Fibroblast of skin of abdomen (primary cell): ENCODE data around the gene ARHGAP30. TPM values are rescaled to one million over a fixed set of nuclear protein-coding genes. Genes with fewer than 3 reads are reported as not detected.
"Not testable (repeated sequence)": the region's sequence is repeated elsewhere in the genome, so short reads cannot be mapped to it uniquely, and the experiment has no call there.

Experiments used
- DNase-seq: peaks from one replicate; pipeline ENCODE4 v3.0.0-alpha.2; 2013
- polyA plus RNA-seq, 2 experiments: library from polyadenylated mRNA; unstranded; fragments of 120-200 nt; gene quantifications; one replicate each; pipeline ENCODE4 v1.2.1, GENCODE V29; 2013; ENCODE audit not compliant: insufficient read length in 2 of 2

ARHGAP30 gene, protein sequence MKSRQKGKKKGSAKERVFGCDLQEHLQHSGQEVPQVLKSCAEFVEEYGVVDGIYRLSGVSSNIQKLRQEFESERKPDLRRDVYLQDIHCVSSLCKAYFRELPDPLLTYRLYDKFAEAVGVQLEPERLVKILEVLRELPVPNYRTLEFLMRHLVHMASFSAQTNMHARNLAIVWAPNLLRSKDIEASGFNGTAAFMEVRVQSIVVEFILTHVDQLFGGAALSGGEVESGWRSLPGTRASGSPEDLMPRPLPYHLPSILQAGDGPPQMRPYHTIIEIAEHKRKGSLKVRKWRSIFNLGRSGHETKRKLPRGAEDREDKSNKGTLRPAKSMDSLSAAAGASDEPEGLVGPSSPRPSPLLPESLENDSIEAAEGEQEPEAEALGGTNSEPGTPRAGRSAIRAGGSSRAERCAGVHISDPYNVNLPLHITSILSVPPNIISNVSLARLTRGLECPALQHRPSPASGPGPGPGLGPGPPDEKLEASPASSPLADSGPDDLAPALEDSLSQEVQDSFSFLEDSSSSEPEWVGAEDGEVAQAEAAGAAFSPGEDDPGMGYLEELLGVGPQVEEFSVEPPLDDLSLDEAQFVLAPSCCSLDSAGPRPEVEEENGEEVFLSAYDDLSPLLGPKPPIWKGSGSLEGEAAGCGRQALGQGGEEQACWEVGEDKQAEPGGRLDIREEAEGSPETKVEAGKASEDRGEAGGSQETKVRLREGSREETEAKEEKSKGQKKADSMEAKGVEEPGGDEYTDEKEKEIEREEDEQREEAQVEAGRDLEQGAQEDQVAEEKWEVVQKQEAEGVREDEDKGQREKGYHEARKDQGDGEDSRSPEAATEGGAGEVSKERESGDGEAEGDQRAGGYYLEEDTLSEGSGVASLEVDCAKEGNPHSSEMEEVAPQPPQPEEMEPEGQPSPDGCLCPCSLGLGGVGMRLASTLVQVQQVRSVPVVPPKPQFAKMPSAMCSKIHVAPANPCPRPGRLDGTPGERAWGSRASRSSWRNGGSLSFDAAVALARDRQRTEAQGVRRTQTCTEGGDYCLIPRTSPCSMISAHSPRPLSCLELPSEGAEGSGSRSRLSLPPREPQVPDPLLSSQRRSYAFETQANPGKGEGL
- polyA plus RNA-seq (2013, experiment 1 of 2; ENCODE audit: insufficient read length): 0.19 TPM
- polyA plus RNA-seq (2013, experiment 2 of 2; ENCODE audit: insufficient read length): 0.21 TPM

DNA sequence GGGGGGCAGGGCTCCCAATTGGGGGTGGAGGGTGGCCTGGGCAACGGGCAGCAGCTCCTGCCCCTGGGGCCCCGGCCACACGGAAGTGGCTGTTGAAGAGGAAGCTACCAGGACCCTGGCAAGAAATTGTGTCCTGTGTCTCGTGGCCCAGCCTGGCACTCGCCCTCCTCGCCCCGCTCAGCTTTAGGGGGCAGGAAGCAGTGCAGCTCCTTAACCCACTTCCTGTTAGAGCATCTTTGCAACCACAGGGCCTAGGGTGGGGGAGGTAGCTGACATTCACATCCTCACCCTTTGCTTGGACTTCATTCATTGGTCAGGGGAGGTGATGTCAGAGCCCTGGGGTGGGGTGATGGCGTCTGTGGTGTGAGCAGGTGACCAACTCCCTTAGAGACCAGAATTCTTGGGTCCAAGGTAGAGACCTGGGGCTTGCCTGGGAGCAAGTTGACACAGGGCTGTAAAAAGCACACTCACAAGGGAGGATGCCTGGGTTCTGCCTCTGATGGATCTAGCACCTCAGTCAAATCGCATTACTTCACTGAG is at the start of gene ARHGAP30:
TSS of gene ARHGAP30 (minus strand) at position 161 of the 540 bp plus-strand sequence. CDS start 267 bp downstream, outside the sequence.
- no peak for DNase-seq

DNA sequence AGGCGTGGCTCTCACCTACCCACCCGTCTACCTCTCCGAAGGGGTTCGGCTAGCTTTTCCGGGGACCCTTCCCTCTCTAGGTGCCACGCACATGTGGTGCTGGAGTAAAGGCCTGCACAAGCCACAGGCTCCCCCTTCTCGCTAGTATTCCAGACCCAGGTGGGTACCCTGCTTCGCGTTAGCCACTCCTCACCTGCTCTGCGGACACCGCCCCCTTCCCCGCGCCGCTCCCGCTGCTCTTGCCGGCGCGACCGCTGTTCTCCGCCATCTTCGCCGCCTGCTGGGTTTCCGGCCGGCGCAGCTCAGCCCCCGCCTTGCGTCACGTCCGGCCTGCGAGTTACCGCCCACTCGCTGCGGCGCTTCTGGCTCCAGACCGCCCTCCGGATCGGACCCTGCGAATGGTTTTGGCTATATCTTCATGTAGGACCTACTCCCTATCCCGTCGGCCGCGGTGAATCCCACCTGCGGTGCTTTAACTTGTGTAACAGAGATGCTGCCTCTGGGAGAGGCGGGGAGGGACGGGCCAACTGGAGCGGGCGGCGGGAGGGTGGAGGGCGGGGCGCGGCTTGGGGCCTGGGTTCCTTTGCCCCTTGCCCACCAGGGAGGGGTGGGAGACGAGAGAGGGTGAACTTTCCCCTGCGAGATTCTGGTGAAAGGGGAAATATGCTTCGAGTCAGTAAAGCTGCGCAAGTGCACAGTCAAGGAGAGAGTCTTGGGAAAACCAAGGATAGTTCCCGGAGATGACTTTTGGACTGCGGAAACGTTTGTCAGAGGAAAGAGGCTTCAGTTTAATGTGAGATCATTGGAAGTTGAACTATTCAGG is 48.3 kb upstream of the ARHGAP30 start, which contains the start of the genes NIT1 and PFDN2:
TSS of gene NIT1 (plus strand) at position 347 of the 823 bp plus-strand sequence. CDS start at position 419, 72 bp downstream.
TSS of gene PFDN2 (minus strand) at position 279 of the 823 bp plus-strand sequence. CDS start at position 268, 11 bp downstream.
- peak; percentile 80 for DNase-seq

DNA sequence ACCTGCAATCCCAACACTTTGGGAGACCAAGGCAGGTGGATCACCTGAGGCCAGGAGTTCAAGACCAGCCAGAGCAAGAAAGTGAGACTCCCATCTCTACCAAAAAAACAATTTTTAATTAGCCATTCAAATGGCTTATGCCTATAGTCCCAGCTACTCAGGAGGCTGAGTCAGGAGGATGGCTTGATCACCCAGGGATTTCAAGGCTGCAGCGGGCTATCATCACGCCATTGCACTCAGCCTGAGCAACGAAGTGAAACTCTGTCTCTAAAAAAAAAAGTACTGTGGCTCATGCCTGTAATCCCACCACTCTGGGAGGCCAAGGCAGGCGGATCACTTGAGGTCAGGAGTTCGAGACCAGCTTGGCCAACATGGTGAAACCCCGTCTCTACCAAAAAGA is 46.3 kb upstream of the ARHGAP30 start:
- DNase-seq: not testable (repeated sequence)

DNA sequence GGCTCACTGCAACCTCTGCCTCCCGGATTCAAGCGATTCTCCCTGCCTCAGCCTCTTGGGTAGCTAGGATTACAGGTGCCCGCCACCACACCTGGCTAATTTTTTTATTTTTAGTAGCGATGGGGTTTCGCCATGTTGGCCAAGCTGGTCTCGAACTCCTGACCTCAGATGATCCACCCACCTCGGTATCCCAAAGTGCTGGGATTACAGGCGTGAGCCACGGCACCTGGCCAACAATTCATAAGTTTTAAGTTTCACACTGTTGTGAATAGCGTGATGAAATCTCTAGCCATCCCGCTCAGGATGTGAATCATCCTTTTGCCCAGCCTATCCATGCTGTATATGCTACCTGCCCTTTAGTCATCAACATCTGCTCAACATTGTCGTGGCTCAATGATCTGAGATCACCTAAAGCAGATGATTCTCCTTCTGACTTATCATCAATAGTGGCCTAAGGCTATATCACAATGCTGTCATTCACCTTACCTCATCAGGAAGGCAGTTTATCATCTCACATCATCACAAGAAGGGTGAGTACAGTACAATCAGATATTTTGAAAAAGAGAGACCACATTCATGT is 45.5 kb upstream of the ARHGAP30 start:
- DNase-seq: peak; percentile 79

DNA sequence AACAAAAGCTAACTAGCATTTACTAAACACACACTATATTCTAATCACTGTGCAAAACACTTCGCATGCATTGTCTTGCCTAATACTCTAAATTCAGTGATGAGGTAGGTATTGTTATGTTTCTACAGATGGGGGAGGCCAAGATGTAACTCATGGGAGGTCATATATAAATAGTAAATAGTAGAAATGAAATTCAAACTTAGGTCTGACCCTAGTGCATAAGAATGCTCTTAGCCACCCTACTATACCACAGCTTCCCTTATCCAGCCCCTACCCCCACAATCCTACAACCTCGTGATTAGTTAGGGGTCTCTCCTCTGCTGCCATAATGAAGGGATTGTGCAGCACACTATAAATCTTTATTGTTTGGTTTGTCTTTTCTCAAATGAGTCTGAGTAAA is 44.9 kb upstream of the ARHGAP30 start:
- no peak for DNase-seq

DNA sequence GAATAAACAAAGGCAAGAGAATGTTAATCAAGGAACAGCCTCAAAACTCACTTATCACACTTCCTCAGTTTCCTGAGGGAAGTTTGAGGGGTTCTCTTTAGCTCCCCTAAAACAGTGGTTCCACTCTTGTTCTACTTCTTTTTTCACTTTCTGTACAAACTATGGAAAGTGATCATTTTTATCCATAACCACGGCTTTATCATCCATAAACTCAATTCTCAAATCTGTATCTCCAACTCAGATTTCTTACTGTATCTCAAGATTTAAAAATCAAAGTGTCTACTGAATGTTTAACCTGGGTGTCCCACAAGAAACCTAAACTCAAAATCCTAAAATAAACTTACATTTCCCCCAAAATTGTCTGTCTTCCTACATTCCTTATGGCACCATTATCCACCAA is 44.2 kb upstream of the ARHGAP30 start:
- DNase-seq: no peak

DNA sequence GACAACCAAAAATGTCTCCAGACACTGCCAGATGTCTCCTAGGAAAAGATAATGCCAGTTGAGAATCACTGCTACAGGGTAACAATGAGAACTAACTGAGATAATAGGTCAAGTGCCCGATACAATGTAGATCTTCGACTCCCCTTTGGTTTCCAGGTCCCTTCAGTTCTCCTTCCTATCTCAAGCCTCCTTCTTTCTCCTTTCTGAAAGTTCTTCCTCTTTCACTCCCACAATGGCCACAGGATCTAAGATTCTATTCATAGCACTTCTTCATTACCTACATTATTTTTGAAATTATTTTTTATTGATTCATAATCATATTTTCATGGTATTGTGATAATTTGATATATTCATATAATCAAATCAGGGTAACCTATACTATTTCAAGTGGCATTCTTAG is 41.8 kb upstream of the ARHGAP30 start:
- no peak for DNase-seq

DNA sequence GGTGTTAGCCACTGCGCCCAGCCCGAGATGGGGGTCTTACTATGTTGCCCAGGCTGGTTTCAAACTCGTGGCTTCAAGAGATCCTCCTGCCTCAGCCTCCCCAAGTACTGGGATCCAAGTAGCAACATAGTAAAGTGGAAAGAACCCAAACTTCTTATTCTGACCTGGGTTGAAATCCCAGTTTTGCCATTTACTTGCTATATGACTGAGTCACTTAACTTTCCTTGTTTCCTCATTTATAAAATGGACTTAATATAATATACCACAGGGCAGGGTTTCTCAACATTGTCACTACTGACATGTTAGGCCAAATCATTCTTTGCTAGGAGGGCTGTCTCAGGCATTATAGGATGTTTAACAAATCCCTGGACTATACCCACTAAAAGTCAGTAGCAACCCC is 41.4 kb upstream of the ARHGAP30 start:
- no peak for DNase-seq

DNA sequence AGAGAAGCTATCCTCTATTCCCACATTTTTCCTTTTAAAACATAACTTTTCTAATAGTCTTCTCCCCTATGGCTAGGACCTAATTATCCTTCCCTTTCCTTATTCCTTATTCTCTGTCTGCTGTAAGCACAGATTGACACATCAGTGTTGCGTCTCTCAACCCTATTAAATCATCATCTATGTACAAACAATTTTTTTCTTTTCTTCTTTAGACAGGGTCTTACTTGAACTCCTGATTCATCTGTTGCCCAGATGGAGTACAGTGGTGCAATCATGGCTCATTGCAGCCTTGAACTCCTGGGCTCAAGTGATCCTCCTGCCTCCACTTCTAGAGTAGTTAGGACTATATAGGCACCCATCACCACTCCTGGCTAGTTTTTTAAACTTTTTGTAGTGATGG is 36.7 kb upstream of the ARHGAP30 start:
- no peak for DNase-seq

DNA sequence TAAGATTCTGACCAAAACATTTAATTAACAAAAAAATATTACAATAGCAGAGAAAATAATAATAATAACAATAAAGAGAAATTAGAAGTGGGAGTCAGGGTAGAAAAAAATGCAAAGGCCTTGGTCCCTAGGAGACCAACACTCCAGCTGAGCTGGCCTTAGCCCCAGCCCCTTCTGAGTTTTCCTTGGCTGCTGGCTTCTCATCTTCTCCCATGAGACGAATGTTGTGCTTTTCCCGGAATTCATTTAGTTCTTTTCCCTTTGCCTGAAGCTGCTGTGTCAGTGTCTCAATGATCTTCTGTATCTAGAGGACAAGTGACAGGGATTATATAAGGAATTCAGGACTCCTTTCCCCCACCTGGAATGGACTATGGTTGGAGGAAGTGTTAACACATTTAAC is 30.9 kb upstream of the ARHGAP30 start:
- no peak for DNase-seq

DNA sequence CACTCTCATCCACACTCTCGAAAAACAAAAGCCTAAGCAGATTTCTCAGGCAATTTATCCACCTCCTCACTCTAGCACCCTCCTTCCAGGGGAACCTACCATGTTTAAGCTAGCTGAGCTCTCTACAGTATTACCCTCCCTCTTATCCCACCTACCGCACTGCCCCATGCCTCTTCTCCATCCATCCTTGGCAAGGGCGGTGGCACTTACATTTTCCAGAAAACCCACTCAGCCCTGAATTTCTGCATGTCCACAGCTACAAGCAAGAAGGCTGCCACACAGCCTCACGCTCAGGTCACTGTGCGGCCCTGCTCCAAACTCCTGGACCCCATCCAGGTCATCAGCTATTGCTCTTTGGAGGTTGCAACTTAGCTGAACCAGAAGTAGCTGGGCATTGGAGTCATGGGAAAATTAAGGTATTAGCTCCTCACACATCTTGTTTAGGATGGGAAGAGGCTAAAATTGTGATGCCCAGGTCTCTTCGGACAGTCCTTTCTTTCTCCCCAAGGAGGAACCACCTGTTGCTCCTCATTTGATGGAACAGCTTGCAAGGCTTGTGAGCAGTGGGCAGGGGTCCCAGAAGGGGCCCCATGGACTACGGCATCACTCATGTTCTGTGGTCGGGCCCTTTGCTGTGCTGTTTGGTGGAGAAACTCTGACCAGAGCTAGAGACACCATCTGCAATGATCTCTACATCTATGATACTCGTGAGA is 29.6 kb upstream of the ARHGAP30 start:
- DNase-seq: no peak

DNA sequence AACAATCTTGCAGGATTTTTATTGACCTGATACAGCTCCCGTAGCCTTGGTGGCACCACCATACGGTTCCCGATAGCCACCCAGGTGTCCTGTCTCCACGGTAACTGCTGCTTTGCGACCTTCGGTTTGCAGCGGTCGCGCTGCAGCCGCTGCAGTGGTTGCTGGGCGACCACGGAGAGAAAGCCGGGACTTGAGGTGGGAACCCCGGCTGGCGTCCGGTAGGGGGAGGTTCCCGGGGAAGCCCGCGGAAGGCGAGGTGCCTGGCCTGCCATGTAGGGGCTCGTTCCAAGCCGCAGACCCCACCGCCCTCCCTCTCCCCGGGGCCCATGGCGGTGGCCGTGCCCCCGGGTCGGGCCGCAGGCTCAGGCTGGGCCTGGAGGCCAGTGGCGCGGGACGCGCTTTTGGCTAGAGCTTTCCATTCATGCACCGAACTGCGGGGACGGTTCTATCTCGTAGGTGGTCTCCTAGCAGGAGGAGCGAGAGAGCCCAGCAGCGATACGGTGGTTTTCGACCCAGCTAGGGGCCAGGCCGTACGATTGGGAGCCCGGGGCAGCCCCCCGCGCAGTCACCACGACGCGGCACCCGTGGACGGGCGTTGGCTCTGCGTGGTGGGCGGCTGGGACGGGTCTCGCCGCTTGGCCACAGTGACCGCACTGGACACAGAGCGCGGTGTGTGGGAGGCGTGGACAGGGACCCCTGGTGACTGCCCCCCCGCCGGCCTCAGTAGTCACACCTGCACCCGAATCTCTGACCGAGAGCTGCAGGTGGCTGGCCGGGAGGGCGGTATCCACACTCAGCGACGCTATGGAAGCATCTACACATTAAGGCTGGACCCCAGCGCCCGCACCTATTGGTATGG is 28.7 kb upstream of the ARHGAP30 start, which contains the start of gene KLHDC9:
TSS of gene KLHDC9 (plus strand) at position 152 of the 859 bp plus-strand sequence. CDS start at position 327, 175 bp downstream.
- DNase-seq: peak; percentile 57

DNA sequence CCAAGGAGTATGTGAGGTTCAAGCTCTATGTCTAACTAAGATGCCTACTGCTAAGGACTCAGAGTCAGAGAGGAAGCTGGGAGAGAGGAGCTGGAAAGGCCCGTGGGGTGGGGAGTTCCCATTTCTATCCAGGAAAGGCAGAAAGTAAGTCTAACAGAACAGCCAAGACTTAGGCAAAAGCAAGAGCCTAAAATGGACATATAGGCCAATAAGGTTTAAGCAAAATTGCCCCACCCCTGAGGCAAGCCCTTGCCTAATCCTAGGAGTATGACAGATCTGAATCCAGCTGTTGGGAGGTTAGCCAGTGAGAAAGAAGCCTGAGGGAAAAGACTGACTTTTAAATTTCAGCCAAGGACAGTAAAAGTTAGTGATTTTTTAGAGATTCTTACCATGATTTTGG is 26.8 kb upstream of the ARHGAP30 start:
- no peak for DNase-seq

DNA sequence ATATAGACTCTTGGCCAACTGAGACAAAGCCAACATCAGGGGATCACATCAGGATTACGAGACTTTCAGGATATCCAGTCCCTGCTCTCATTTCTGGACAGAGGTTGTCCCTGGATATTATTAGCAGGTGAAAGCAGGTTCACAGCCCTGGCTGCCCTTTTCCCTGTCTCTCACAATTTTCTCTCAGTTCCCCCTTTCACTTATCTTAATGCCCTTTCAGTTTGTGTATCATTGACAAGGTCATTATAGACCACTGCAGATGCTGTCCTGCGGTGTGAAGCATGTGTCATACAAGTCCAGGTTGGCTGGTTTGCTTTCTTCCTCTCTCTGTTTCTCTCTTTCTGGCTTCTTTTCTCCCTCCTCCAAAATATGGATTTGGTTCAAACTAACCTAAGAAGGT is 26.3 kb upstream of the ARHGAP30 start:
- DNase-seq: no peak

DNA sequence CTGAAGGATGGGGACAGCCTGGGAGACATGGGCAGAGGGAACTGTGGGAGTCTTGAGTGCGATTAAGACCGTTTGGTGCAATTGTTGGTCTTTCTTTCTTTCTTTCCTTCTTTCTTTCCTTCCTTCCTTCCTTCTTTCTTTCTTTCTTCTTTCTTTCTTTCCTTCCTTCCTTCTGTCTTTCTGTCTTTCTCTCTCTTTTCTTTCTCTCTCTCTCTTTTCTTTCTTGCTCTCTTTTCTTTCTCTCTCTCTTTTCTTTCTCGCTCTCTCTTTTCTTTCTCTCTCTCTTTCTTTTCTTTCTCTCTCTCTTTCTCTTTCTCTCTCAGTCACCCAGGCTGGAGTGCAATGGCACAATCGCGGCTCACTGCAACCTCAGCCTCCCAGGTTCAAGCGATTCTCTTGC is 25.5 kb upstream of the ARHGAP30 start:
- no peak for DNase-seq

DNA sequence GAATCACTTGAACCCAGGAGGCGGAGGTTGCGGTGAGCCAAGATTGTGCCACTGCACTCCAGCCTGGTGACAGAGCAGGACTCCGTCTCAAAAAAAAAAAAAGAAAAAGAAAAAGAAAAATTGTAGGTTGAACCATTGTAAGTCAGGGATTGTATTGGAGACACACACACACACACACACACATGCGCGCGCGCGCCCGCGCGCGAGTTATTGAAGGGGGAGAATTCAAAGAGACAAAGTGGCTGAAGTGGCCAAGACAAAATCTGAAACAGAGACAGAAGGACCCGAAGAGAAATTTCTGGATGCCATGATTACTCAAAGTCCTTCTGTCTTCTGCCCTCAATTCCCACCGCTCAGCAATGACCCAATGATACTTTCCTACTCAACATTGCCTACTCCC is 24.8 kb upstream of the ARHGAP30 start:
- DNase-seq: no peak

DNA sequence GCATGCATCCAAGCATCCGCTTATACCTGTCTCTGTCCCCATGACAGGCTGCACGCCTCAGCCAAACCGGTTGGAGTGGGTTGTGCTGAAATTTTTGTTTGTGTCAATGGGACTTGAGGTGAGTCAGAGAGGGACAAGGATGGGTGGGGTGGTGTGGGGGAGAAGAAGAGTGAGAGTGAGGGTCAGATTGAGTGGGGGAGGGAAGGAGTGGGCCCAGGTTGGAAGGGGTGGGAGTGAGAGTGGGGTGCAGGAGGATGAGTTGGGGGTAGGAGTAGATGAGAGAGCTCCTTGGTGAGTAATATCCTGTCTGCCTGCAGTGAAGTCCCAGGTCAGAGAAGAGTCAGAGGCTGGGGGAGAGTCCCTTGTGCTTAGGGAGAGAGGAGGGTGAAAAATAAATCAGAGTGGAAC is 22.9 kb upstream of the ARHGAP30 start:
- DNase-seq: peak; percentile 34

DNA sequence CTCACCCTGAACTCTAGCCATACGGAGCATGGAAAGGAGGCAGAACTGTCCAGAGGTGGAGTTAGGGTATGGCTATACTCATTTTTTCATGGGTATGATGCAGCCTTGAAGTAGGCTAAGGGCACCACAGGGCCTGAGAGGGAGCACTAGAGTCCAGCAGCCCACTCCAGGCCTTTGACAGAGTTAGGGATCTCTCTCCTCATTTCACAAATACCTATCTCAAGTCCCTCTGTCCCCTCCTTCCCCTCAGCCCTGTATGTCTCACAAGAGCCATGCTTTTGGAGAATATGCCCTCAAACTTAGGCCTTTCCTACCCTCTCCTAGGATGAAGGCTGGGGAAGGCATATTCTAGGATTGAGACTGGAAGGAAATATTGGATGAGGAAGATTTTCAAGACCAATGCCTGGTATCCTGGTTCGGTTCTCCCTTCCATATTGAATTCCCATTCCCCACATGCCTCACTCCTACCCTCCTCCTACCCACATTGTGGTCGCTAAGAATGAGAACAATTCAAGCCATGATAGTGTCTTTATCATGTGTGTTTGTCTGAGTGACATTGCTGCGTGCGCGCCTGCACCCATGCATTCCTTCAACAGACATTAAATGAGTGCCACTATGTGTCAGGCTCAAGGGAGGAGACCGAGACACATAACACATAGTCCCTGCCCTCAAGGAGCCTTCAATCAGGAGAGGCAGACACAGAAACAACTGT is 22.3 kb upstream of the ARHGAP30 start:
- peak; percentile 33 for DNase-seq

DNA sequence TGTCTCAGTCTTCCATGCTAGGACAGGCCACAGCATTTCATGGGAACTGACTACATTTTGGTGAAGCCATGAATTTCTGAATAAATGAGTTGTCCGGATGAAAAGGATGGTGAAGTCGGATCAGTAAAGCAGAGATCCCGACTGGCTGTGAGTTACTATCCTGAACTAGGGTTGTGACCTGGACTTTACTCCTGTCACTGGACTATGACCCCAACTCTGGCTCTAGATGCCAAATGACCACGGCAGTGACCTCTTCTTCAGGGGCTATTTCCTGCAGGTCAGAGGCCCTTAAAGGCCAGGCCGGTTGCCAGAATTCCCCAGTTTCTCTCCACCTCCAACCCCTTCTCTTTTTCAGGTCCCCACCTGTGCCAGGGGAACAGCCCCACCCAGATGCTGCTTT is 21.4 kb upstream of the ARHGAP30 start:
- no peak for DNase-seq
